Activated T-helper 2 cell treated with anti-CD3 and anti-CD28 coated beads, Interferon-gamma antibody, Interleukin-2, Interleukin-4, amounts not matched to agents 10 μg/mL and 5 μg/mL and 100 μg/mL, durations not matched to agents 14 hours and 24 hours and 36 hours (primary cell): ENCODE measurements around the gene RNF20. TPM values are rescaled to one million over a fixed set of nuclear protein-coding genes. Genes with fewer than 3 reads are reported as not detected.
"Not testable (repeated sequence)": the region's sequence is repeated elsewhere in the genome, so short reads cannot be mapped to it uniquely, and the experiment has no call there.

Experiments
- DNase-seq: peaks from one replicate; pipeline ENCODE4 v3.0.0; 2021; ENCODE audit warnings: low spot score
- H3K27ac Mint-ChIP-seq: one replicate; pipeline ENCODE4 v1.8.0; 2021; ENCODE audit warnings: mixed read lengths
- H3K27me3 Mint-ChIP-seq: one replicate; pipeline ENCODE4 v1.8.0; 2021; ENCODE audit warnings: low read depth, mixed read lengths
- H3K36me3 Mint-ChIP-seq: one replicate; pipeline ENCODE4 v1.8.0; 2021; ENCODE audit warnings: low read depth, mixed read lengths
- H3K4me1 Mint-ChIP-seq: one replicate; pipeline ENCODE4 v1.8.0; 2021; ENCODE audit warnings: low read depth, mixed read lengths
- H3K4me3 Mint-ChIP-seq: one replicate; pipeline ENCODE4 v1.8.0; 2021; ENCODE audit warnings: low read depth, mild to moderate bottlenecking, moderate library complexity, mixed read lengths
- H3K9me3 Mint-ChIP-seq: one replicate; pipeline ENCODE4 v1.8.0; 2021; ENCODE audit warnings: mixed read lengths
- intact Hi-C: fragments of 100-400 bp; cut with micrococcal nuclease; formaldehyde crosslinking; loops from one replicate; pipeline ENCODE4 v1.15.1; 2023
- total RNA-seq: library from RNA; stranded (reverse); gene quantifications from 2 replicates; pipeline ENCODE4 v1.2.3, GENCODE V29; 2022

RNF20 gene
- total RNA-seq, 1 donor from 2014 or later, result 37.2 TPM

DNA sequence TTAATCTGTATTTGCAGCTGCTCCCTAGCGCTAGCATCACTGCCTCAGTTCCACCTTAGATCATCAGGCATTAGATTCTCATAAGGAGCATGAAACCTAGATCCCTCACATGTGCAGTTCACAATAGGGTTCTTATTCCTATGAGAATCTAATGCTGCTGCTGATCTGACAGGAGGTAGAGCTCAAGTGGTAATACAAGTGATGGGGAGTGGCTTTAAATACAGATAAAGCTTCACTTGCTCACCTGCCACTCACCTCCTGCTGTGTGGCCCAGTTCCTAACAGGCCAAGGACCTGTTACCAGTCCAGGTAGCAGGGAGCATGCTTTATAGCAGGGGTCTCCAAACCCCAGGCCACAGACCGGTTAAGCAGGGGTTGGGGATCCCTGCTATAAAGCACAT is 22.6 kb upstream of the RNF20 start:
- DNase-seq, result no peak
- Mint-ChIP-seq H3K4me1 (no peaks in the 10 kb centered on the region), H3K27me3 (peaks cover 11% of the 10 kb centered on the region), H3K9me3 (no peaks in the 10 kb centered on the region), H3K4me3 (no peak overlapping the region), H3K36me3 (no peaks in the 10 kb centered on the region), H3K27ac (no peak overlapping the region)
- intact Hi-C loops, result no loop called here

DNA sequence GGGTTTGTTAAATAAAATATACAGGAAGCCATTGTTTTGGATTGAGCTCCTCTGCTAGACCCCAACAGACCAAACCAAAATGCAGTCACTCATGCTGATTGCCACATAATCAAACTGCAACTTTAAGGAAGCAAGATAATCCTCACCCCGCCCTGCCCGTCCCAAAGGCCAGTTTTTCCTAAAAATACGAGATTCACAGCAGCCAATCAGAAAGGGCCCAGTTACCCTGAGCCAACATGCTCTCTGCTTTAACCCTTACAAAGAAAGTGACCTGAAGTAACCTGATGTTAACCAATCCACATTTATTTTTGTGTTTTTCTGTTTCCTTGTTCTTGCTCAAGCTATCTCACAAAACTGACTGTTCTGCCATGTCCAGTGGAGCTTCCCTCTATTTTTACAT is 21.5 kb upstream of the RNF20 start:
- intact Hi-C loops, result no loop called here
- Mint-ChIP-seq H3K36me3 (no peaks in the 10 kb centered on the region), H3K9me3 (no peaks in the 10 kb centered on the region), H3K27ac (no peak overlapping the region), H3K4me1 (no peaks in the 10 kb centered on the region), H3K4me3 (no peak overlapping the region), H3K27me3 (peaks cover 13% of the 10 kb centered on the region)
- no peak for DNase-seq

DNA sequence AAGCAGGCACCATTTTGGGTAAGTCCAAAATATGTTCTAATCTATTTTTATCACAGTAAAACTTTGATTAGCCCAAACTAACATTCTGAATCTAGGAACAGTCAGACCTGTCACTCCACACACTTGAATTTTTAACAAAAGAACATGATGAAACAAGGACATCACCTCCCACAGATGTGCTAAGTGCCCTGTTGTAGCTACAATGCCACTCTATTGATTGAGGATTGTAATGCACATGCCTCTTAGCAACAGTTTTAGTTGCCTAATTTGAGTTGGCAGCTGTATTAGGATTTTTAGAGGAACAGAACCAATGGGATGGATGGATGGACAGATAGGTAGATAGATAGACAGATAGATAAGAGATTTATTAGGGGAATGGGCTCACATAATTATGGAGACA is 20.3 kb upstream of the RNF20 start:
- intact Hi-C loops, result no loop called here
- no peaks in the 10 kb centered on the region for H3K4me1 Mint-ChIP-seq
- no peak overlapping the region for H3K27ac Mint-ChIP-seq
- no peaks in the 10 kb centered on the region for H3K36me3 Mint-ChIP-seq
- DNase-seq, result no peak
- H3K27me3 Mint-ChIP-seq, result peaks cover 13% of the 10 kb centered on the region
- H3K4me3 Mint-ChIP-seq, result no peak overlapping the region
- H3K9me3 Mint-ChIP-seq, result no peaks in the 10 kb centered on the region

DNA sequence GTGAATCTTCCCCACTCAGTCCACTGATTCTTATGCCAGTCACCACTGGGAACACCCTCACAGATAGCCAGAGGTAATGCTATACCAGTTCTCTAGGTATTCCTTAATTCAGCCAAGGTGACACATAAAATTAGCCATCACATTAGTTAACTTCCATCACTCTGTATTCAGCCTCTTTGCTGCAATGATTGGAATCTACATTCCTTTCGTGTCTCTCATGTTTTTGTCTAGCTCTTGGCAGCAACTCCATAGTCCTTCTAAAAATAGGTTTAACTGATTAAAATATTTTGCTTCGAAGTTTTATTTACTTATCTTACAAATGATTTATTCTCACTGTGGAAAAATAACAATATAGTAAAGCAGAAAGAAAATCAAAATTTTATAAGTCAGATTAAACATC is 19.6 kb upstream of the RNF20 start:
- DNase-seq, result no peak
- H3K4me1 Mint-ChIP-seq, result no peaks in the 10 kb centered on the region
- H3K27me3 Mint-ChIP-seq, result peaks cover 13% of the 10 kb centered on the region
- H3K36me3 Mint-ChIP-seq, result no peaks in the 10 kb centered on the region
- intact Hi-C loops, result no loop called here
- no peak overlapping the region for H3K4me3 Mint-ChIP-seq
- H3K27ac Mint-ChIP-seq, result no peak overlapping the region
- no peaks in the 10 kb centered on the region for H3K9me3 Mint-ChIP-seq

DNA sequence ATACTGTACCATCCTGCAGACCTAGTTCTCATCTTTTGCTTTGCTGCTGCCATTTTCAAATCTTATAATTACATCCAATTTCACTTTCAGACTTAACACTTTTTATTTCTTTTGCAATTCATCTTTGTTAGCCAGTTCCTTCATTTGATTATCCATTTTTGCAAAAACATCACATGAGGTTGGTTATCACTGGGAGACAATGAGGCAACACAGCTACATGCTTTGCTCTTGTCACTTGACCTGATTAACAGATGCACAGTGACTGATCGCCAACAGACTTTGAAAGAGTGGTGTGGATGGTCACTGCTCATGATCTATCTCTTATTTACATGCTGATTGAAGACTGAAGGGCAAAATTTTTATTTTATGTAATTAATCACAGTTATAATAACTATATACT is 17.0 kb upstream of the RNF20 start:
- no peaks in the 10 kb centered on the region for H3K36me3 Mint-ChIP-seq
- H3K4me3 Mint-ChIP-seq, result no peak overlapping the region
- no peak for DNase-seq
- H3K27ac Mint-ChIP-seq, result no peak overlapping the region
- peaks cover 3% of the 10 kb centered on the region for H3K4me1 Mint-ChIP-seq
- intact Hi-C loops, result no loop called here
- no peaks in the 10 kb centered on the region for H3K9me3 Mint-ChIP-seq
- H3K27me3 Mint-ChIP-seq, result peaks cover 19% of the 10 kb centered on the region

DNA sequence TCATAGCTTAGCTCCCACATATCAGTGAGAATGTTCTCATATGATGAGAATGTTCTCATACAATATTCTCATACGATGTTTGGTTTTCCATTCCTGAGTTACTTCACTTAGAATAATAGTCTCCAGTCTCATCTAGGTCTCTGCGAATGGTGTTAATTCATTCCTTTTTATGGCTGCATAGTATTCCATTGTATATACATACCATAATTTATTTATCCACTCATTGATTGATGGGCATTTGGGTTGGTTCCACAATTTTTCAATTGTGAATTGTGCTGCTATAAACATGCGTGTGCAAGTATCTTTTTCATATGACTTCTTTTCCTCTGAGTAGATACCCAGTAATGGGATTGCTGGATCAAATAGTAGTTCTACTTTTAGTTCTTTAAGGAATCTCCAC is 15.2 kb upstream of the RNF20 start:
- H3K27ac Mint-ChIP-seq, H3K36me3 Mint-ChIP-seq, intact Hi-C loops, H3K4me3 Mint-ChIP-seq, H3K4me1 Mint-ChIP-seq, DNase-seq, H3K9me3 Mint-ChIP-seq: not testable (repeated sequence)
- H3K27me3 Mint-ChIP-seq, result peaks cover 27% of the 10 kb centered on the region

DNA sequence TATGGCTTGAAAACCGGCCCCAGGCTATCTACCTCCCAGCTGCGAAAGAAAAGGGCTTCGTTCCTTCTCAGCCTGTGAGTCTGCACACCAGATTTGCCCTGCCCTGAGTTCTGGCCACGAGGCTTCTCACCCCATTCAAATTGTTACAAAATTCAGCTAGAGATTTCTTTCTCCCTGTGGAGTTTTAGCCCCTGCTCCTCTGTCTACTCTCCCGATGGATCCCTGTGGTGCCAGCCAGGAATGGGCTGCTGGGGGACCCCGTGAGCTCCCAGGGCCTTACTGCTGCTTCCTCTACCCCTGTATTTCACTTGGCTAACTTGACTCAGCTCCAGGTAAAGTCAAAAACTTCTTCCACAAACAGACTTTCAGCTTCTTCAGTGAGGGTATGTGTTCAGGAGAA is 9.3 kb upstream of the RNF20 start:
- Mint-ChIP-seq H3K36me3 (no peaks in the 10 kb centered on the region), H3K4me1 (peaks cover 3% of the 10 kb centered on the region), H3K9me3 (no peaks in the 10 kb centered on the region), H3K27ac (no peak overlapping the region), H3K27me3 (peaks cover 17% of the 10 kb centered on the region), H3K4me3 (no peak overlapping the region)
- DNase-seq, result no peak
- intact Hi-C loops, result no loop called here

DNA sequence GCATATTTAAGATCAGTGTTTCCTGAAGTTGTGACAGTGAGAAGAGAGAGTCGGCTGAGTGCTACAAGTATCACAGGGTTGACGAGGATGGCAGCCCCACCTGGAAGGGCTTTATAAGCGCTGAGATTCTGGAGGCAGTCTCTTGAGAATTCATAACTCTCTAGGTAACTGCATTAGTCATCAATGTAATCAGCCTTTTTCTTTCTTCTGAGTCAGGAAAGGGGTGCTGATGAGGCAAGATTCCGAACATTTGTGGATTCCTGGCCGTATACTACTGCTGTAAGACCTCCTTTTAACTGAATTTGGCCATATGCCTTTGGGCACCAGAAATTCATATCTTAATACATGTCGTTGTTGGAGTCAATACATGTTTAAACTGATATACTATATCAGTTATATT is 6.6 kb upstream of the RNF20 start:
- Mint-ChIP-seq H3K27me3 (peaks cover 12% of the 10 kb centered on the region), H3K27ac (no peak overlapping the region), H3K4me3 (no peak overlapping the region), H3K4me1 (peaks cover 3% of the 10 kb centered on the region), H3K9me3 (no peaks in the 10 kb centered on the region), H3K36me3 (no peaks in the 10 kb centered on the region)
- intact Hi-C loops, result no loop called here
- DNase-seq, result no peak

DNA sequence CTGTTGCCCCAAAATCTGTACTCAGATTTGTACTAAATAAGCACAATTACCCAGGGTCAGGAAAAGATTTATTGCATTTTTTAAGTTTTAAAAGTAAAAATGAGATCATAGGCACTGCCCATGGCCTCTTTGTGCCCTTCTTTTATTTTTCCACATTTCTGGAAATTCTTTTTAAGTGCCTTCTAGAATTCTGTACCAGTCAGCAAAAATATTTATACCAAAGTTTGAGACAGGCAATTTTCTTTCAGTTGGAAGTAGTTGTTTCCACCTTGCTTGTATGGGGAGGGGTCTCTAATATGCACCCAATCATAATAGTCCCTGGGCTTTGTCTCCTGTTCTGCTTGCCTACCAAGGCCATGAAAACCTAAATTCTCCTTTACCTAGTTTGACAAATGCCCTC is 5.6 kb upstream of the RNF20 start:
- H3K27me3 Mint-ChIP-seq, result peaks cover 10% of the 10 kb centered on the region
- no peaks in the 10 kb centered on the region for H3K9me3 Mint-ChIP-seq
- H3K27ac Mint-ChIP-seq, result no peak overlapping the region
- H3K36me3 Mint-ChIP-seq, result no peaks in the 10 kb centered on the region
- no peak overlapping the region for H3K4me3 Mint-ChIP-seq
- no peak for DNase-seq
- H3K4me1 Mint-ChIP-seq, result peaks cover 6% of the 10 kb centered on the region
- intact Hi-C loops, result no loop called here

DNA sequence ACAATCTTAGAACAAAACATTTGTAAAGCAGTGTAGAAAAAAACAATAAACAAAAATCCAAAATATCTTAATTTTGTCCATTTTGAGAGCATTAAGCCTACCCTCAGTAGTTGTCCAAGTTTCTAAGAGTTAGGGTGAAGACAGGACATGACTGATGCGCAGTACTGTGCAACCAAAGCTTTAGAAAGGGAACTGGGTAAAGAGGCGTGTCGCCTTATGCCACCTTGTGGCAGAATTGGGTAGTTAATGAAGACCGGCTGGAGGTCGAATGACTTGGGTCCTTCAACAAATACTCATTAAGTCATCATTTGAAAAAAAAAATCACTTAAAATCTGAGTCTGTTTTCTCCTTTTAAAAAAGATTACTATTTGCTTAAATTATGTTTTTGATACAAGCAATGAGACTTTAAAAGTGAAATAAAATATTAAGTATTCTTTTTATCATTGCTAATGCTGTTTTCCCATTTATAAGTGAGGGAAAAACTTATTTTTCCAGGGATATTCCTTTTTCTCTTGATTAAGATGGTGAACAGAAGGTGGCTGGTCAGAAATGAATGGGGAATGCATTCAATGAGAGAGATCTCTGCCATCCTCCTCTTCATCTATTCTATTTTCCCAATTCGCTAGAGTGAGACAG is 3.5 kb upstream of the RNF20 start:
- intact Hi-C loops, result loop anchor here (1.0 to 10.0 kb wide), 2 partner anchors 71 to 415 kb away; no protein-coding TSS in a partner anchor
- peaks cover 11% of the 10 kb centered on the region for H3K4me1 Mint-ChIP-seq
- H3K9me3 Mint-ChIP-seq, result no peaks in the 10 kb centered on the region
- peak; percentile 62 for DNase-seq
- H3K36me3 Mint-ChIP-seq, result peaks cover 2% of the 10 kb centered on the region
- no peak overlapping the region for H3K4me3 Mint-ChIP-seq
- H3K27me3 Mint-ChIP-seq, result no peaks in the 10 kb centered on the region
- H3K27ac Mint-ChIP-seq, result no peak overlapping the region

DNA sequence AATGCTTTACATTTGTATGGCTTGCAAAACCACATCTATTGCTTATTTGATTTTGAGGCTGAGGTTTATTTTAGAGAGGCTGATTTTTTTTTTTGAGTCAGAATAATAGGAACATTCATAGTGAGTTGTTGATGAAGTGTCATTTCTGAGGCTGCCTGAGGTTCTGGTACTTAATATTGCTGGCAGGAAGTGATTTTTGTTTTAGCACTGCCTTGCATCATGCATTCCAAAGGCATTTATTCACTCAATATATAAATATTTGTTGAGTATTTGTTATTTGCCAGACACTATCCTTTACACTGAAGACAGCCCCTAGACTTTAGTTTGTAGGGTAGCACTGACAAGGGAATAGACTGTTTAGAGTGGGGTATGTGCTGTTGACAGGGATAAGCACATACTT is 2.7 kb downstream of the RNF20 start:
- intact Hi-C loops, result loop anchor here (10.0 kb wide), 1 partner anchor 422 kb away; no protein-coding TSS in a partner anchor
- Mint-ChIP-seq H3K4me1 (peaks cover 12% of the 10 kb centered on the region), H3K9me3 (no peaks in the 10 kb centered on the region), H3K27ac (no peak overlapping the region), H3K4me3 (no peak overlapping the region), H3K27me3 (no peaks in the 10 kb centered on the region), H3K36me3 (peaks cover 9% of the 10 kb centered on the region)
- no peak for DNase-seq

DNA sequence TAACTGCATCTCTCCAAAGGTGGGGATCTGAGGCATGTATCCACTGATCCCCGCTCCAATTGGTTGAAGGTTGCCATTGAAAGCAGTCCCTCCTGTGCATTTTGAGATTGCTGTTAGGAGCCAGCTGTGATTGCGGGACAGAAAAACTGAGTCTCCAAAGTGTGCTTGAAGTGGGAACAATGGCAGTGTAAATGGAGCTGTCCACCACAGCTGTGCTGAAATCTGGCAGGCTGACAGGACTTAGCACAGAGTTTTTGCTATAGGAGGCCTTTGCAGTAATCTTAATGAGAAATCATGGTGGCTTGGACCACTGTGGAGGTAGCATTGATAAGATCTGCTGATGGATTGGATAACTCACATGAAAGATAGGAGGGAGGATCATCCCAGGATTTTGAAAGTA is 3.3 kb downstream of the RNF20 start:
- intact Hi-C loops, result loop anchor here (10.0 kb wide), 1 partner anchor 422 kb away; no protein-coding TSS in a partner anchor
- peaks cover 12% of the 10 kb centered on the region for H3K4me1 Mint-ChIP-seq
- no peak overlapping the region for H3K27ac Mint-ChIP-seq
- H3K9me3 Mint-ChIP-seq, result no peaks in the 10 kb centered on the region
- H3K36me3 Mint-ChIP-seq, result peaks cover 9% of the 10 kb centered on the region
- H3K27me3 Mint-ChIP-seq, result no peaks in the 10 kb centered on the region
- DNase-seq, result no peak
- no peak overlapping the region for H3K4me3 Mint-ChIP-seq

DNA sequence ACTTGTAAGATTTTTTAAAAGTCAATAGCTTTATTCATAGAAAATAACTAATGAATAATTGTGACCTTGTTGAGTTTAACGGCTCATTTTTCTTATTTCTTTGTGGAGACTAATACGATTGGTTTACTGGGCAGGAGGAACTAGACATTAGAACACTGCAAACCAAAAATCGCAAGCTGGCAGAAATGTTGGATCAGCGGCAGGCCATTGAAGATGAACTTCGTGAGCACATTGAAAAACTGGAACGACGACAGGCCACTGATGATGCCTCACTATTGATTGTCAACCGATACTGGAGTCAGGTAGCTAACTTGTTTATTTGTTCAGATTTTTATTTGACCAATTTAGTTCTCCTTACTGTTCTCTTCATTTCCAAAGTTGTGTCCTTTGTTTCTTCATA is 6.4 kb downstream of the RNF20 start:
- peaks cover 4% of the 10 kb centered on the region for H3K4me1 Mint-ChIP-seq
- H3K9me3 Mint-ChIP-seq, result no peaks in the 10 kb centered on the region
- H3K27me3 Mint-ChIP-seq, result no peaks in the 10 kb centered on the region
- no peak overlapping the region for H3K27ac Mint-ChIP-seq
- intact Hi-C loops, result no loop called here
- peaks cover 11% of the 10 kb centered on the region for H3K36me3 Mint-ChIP-seq
- no peak overlapping the region for H3K4me3 Mint-ChIP-seq
- no peak for DNase-seq
